GM21381 (cell line): ENCODE results near the gene FZR1.
"Not testable (repeated sequence)": the region's sequence is repeated elsewhere in the genome, so short reads cannot be mapped to it uniquely, and the experiment has no call there.

Source experiments
- ATAC-seq: cut with Tn5 transposase; IDR thresholded peaks from one replicate; pipeline ENCODE4 v1.9.1; 2021; ENCODE audit warnings: mild to moderate bottlenecking, moderate library complexity; ENCODE audit not compliant: unreplicated experiment

The FZR1 gene

DNA sequence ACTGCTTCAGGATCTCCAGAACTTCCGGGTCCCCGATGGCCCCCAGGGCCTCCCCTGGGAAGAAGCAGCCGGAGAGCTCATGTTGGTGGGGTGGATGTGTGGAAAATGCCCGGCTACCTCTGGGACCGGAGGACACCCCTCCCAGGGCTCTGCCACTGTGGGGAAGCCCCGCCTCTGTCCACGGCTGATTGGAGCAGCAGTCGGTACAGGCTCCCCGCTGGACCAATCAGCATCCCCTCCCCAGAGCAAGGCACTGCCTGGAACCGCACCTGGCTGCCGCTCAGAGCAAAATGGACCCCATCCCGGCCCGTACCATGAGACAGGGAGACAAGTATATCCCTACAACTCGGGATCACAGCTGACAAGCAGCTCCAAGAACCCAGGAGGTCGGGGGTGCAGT, 12.1 kb upstream of the FZR1 start:
- no peak for ATAC-seq

DNA sequence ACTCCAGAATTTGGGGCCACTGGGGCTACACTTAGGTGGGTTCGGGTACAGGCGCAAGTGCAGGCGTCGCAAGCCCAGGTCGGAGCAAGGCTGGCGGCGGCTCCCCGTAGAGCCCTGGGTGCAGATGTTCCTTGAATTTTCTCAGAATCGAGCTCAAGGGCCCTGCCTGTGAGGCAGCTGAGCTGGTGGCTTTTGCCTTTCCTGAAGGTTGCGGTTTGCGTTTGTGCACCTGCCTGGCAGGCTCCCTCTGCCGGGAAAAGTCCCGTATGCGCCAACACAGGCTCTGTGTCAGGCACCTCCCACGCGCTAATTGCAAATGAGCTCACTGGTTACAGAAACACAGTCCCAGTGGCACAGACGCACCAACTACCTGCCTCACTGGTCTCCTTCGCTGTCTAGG, 11.6 kb upstream of the FZR1 start:
- ATAC-seq = no peak

DNA sequence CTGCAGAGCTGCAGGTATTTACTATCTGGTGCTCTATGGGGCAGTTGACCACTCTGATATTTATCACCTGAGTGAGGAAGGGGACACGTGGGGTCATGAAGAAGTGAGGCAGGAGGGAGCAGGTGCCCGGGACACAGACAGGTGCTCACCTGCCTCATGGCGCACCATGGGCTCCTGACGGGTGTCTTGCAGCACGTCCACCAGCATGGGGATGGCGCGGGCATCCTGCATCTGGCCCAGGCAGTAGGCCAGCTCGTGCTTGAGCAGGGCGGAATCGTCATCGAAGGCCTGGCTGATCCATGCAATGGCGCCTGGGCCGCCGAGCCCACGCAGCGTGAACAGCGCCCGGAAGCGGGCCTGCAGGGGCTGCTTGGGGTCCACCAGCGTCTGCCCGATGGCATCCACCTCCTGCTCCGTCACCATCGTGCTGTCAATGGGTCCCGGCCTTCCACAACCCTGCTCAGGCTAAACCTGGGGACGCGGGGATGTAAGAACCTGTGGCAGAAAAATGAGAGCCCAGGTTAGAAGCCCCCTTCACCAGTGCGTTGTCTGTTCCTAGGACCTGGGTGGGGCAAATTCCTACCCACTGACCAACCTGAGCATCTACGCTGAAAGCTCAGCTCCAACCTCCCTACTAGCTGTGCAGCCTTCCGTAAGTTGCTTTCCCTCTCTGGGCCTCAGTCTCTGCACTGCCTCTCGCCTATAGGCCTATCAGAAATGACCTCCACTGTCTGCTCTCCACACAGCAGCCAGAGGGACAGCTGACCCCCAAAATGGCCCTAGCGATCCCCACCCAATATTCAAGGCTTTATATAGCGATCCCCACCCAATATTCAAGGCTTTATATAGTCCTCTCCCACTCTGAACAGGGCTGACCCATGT, 9.5 kb upstream of the FZR1 start:
- ATAC-seq = no peak

DNA sequence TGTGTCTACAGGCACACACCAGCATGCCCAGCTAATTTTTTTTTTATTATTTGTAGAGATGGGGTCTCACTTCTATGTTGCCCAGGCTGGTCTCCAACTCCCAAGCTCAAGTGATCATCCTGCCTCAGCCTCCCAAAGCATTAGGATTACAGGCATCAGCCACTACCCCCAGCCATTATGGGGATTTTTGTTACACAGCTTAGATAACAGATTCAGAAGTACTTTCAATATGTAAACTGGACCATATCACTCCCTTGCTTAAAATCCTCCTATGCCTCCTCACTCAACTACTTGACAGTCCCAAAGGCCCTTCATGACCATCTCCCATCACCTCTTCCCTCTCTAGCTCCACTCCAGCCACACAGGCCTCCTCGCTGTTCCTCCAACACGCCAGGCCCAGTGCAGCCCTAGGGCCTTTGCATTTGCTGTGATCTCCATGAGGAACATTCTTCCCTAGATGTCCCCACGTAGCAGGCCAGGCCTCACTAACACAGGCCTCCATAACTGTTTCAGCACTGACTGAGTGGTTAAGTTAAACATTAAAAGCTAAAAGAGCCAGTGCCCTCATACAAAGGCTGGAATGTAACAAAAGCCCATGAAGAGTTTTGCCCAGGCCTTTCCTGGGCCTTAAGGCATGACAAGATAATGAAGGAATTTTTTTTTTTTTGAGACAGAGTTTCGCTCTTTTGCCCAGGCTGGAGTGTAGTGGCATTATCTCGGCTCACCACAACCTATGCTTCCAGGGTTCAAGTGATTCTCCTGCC, 8.2 kb upstream of the FZR1 start:
- no peak for ATAC-seq

DNA sequence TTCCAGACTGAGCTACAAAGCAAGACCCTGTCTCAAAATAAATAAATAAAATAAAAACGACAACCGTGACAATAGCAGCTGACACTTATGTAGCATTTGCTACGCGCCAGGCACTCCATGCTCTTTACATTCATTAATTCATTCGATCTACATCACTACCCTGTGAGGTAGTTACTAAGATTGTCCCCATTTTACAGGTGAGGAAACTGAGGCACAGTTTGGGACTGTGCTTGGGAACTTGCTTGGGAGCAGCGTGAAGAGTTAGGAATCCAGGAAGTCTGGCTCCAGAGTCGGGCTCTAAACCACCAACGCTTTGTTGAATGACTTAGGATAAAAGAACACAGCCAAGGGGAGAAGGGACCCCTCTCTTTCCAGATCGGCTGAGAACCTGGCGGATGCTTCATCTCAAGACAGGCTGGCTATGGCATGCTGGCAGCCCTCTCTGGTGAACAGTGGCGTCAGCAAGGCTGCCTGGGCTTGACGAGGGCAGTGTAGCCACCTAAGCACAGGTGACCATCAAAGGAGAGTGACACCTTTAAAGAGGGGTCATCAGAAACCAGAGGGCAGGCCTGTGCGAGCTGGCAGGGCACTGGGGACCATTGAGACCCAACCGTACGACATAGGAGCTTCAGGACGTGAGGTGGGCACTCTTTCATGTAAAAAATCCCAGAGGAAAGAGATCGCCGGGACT, 6.2 kb upstream of the FZR1 start:
- ATAC-seq = no peak

DNA sequence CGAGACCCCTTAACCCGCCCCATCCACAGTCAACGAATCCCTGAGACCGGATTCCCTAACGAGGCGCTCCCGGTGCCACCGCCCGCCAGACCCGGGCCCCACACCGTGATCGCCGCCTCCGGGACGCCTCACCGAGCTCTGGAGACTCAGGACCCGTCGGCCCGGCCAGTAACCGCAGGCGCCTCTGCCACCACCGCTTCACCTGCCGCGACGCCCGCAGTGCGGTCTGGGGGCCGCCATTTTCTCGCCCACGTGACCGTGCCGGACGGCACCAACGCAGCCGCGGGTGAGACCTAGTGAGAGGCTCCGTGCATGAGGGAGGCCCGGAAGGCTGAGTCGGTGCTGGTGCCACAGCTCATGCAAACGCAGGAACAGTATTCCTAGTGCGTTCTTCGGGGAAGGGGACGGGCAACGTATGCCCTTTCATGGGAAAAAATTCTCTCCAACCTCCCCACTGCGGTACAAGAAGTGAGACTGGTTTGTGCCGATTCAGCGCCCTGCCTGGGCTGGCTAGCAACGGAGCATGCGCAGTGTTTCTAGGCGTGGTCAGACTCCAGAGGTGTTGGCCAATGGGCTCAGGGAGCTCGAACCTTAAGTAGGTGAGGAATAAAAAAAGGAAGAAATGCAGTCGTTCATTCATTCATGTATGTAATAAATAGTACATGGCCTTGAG, 5.5 kb upstream of the FZR1 start, which contains the start of gene DOHH:
Gene DOHH (minus strand): TSS at position 246 of the 673 bp plus-strand sequence. CDS start 3,860 bp downstream, outside the sequence.
- peak; percentile 86 for ATAC-seq

DNA sequence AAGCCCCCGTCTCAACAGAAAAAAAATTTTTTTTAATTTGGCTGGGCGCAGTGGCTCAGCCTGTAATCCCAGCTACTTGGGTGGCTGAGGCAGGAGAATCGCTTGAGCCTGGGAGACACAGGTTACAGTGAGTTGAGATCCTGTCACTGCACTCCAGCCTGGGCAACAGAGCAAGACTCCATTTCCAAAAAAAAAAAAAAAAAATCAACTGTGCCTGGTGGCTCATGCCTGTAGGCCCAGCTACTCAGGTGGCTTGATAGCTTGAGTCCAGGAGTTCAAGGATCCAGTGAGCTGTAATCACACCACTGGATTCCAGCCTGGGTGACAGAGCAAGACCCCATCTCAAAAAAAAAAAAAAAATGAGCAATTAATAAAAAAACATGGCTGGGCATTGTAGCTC, 4.3 kb upstream of the FZR1 start:
- ATAC-seq = no peak

DNA sequence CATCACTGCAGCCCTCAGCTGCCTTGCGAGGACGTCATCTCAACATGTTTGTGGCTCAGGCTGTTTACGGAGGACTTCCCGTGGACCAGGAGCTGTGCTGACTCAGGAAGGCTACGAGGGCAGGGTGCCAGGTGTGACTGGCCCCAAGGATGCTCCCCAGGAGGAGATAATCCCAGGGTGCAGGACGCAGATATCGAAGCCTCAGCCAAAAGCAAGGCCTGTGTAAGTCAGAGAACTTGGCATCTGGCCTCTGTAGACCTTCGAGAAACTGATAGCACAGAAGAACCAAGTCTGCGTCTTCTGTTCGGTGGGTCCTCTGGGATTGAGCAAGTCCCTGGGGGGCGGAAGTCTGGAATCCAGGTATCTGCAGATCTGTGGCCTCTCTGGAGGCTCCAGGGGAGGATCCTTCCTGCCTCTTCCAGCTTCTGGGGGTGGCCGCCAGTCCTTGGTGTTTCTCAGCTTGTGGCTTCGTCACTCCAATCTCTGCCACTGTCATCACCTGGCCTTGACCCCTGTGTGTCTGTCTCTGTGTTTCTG, 3.0 kb upstream of the FZR1 start:
- no peak for ATAC-seq

DNA sequence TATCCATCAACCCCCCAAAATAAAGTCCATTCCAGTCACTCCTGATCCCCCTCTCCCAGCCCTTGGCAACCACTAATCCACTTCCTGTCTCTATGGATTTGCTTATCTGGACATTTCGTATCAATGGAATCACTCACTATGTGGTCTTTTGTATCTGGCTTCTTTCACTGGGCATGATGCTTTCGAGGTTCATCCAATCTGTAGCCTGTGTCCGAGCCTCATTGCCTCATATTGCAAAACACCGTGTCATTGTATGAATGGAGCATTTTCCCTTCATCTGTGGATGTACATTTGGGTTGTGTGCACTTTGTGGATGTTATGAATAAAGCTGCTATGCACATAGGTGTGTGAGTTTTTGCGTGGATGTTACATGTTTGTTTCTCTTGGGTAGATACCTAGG, 1.4 kb upstream of the FZR1 start:
- no peak for ATAC-seq

DNA sequence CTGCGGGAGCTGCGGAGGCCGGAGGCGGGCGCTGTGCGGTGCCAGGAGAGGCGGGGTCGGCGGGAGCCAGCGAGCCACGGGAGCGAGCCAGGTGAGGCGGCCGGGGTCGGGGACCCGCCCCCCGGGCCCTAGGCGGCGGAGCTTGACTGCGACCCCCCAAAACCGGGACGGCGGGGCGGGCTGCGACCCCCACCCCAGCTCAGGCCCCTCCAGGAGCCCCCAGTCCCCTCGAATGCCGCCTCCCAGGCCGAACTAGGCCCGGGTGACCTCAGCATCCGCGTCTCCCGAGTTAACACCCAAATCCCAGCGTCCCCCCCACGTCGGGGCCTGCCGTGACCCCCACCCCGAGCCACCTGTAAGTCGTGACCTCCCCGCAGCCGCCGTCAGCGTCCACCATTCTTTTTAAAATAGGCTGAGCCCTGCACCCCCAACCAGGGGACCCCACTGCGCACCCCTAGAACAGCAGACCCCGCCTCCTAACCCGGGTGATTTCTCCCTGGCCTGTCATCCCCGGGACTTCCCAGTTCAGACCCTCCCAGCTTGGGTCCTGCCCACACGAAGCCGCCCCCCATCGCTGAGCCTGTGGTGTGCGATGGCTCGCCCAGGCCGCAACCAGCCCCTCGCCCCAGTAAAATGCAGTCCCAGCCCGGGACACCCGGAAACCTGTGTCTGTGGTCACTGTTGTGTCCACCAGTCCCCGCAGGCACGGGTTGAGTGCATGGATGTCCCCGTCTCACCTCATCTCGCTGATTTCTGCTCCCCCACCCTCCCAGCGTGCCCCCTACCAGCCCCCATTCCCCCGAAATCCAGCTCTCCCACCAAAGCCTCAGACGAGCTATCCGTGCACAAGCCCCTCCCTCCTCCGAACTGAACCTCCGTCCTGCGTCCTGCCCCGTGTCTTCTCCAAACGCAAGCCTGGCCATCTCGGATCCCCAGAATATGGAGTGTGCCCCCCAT, 551 bp downstream of the FZR1 start:
- ATAC-seq = peak; percentile 7

DNA sequence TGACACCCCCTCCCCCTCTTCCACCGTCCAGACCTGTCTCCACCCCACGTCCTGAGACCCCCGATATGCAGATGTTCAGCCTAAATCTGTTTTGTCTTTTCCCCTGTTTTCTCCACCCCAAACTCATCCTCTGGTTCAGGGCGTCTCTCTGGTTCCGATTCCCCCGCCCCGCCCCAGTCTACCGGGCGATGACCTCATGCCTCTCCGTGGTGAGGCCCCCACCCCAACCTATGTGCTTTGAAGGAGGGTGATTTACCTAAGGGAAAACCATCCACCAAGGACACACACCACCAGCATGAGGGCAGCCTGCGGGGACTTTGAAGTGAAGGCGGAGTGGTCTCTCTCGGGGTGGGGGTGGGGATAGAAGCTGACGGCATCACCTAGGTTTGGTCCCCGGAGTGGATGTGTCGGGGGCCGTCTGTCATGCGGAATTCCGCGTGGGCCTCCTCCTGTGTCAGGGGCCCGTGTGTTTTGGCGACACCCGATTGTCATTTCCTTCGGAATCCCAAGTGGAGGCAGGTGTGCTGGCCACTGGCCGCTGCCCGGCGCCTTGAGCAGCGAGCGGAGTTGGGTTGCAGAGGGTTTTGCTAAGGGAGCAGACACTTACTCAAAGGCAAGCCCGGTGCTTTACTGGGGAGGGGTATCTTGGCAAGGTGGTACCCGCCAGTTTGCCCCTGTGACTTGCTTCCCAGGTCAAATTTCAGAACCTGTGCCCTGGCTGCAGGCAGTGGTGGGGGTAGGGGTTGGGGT, 1.4 kb downstream of the FZR1 start:
- ATAC-seq = no peak

DNA sequence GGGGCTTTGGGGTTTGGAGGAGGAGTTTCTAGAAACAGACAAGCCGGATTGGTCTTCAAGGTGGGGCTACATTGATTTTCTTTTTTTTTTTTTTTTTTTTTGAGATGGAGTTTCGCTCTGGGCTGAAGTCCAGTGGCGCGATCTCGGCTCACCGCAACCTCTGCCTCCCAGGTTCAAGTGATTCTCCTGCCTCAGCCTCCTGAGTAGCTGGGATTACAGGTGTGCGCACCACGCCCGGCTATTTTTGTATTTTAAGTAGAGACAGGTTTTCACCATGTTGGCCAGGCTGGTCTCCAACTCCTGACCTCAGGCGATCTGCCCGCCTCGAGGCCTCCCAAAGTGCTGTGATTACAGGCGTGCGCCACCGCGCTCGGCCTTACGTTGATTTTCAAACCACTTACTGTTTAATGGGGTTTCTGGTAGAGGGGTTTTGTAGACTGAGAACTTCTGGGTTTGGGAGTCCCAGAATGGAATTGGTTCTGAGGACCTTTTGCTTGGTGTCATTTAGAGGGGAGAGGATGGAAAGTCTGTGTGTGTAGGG, 2.1 kb downstream of the FZR1 start:
- ATAC-seq = not testable (repeated sequence)

DNA sequence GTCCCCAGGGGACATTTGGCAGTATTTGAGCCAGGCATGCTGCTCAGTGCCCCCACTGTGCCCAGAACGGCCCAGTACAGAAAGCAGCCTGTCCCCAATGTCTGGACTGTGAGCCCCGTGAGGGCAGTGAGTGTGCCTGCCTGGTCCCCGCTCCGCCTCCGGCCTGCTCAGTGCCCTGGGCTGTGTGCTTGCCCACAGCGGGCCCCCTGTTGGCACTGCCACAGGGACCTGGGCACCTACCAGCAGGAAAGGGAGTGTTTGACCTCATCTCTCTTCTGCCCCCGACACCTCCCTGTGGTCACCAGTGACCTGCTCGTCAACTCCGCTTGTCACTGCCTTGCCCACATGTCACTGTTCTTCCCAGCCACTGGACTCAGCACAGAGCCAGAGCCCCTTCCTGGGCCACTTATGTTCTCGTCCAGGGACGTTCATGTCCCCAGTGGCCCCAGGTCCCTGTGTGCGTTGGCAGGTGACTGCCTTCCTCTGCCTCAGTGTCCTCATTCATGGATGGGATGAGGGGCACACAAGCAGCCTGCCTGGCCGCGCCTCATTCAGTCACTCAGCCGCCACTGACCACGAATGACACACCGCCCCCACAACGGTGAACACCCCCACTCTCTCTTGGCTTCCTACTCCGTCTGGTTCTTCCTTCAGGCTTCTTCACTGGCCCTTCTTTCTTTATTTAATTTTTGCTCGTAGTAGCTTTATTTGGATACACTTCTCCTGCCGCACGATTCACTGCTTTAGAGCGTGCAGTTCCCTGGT, 2.8 kb downstream of the FZR1 start:
- no peak for ATAC-seq

DNA sequence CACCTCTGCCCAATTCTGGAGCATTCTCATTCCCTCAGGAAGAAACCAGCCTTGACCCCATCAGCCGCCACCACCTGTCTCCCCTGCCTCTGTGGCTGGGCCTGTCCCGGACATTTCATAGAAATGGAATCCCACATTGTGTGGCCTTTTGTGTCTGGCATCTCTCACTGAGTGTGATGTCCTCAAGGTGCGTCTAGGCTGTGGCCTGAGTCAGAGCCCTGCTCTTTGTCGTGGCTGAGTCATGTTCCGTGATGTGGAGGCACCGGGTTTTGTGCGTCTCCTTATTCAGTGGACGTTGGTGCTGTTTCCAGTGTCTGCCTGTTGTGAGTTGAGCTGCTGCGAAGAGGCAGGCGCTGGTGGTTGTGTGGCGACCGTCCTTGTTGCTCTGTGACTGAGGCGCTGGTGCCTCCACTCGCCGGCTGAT, 3.5 kb downstream of the FZR1 start:
- no peak for ATAC-seq

DNA sequence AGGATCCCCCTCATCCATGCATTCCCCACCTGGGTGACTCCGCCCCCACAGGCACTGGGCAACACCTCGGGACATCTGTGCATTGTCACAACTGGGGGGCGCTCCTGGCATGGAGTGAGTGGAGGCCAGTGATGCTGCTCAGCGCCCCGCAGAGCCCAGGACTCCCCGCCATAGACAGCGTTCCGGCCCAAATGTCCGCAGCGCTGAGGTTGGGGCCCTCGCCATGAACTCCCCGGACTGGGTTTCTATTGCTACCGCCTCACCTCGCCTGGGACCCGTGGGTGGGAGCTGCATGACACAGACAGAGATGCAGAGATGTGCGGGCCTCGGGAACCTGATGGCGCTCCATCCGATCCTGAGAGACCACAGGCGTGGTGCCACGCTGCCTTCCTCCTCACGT, 4.6 kb downstream of the FZR1 start:
- no peak for ATAC-seq

DNA sequence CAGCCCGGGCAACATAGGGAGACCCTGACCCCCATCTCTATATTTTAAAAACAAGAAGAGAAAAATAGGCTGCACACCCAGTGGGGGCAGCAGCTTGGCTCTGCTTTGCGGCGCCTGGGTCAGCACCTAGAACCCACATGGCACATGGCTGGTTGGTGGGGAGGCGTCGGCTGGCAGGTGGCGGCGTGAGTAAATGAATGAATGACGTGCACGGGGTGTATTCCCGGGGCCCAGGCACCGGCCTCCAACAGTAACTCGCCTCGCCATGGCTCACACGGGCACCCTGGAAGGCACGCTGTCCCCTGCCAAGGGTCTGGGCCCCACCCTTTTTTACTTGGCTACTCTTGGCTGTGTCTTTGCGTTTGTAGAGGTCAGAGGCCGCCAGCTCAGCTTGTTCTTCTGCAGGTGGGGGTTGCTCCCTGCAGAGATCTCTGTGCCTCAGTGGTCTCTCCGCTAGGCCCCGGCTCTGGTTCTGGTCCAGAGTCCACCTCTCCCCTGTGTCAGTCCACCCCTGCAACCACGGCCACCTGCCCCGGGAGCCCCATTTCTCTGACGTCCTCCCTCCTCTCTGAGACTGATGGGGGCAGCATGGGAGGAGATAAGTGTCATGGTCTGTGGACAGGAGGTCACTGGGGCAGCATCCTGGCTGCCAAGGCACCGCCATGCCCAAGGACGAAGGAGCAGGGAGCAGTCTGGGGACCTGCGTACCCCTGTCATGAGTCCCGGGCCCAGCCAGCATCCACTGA, 5.6 kb downstream of the FZR1 start:
- ATAC-seq = no peak

DNA sequence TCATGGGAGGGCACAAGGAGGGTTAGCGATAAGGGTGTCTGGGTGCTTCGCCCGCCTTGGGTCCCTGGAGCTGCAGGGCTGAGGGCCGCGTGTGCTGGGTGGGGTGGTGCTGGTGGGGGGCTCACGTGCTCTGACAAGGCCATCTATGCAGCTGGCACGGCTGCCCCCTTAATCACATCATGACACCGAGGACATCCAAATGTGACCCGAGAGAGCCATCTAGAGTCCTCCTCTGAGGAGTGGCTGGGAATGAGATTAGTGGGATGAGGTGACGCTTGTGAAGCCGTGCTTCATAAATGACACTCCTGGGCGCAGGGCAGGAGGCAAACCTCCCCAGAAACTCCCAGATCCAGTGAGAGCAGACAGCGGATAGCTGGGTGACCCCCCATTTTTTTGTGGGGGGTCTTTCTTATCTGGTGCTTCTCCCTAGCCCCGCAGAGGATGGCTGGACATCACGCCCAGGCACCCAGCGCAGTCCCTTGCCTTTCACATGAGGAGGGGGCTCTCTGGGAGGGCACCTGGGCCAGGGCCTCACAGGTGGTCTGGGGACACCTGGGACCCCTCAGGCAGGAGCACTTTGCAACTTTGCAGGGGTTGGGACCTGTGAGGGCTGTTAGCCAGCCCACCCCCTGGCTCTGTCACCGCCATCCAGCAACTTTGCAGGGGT, 6.6 kb downstream of the FZR1 start:
- no peak for ATAC-seq
